Measurements from ENCODE around the gene NUDT8.

DNA sequence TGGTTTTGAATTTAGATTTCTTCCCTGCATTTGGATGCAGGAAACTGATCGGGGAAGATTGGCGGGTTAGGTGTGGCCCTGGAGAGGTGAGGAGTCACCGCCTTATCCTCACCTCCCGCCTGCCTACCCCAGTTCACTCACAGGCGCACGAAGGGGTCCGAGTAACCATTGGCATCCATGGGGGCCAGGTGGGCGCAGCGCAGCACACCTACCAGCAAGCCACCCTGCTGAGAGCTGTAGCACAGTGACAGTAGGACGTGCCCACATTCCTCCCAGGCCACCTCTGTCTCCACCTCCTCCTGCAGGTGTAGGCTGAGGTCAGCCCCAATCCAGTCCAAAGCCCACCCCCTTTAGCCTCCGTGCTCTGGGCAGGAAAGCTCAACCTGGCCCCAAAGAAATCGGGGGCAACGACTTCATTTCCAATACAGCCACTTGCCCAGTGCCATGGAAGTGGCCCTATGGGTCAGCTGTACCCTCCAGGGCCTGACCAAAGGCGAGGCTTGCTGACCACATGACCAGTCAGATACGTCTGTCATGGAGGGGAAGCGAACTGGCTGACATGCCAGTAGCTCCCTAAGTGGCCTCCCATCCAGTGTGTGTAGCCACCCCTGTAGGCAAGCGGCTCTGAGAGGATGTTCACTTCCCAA is 16.3 kb downstream of the NUDT8 start:
- TF ChIP-seq, protein P1, sequence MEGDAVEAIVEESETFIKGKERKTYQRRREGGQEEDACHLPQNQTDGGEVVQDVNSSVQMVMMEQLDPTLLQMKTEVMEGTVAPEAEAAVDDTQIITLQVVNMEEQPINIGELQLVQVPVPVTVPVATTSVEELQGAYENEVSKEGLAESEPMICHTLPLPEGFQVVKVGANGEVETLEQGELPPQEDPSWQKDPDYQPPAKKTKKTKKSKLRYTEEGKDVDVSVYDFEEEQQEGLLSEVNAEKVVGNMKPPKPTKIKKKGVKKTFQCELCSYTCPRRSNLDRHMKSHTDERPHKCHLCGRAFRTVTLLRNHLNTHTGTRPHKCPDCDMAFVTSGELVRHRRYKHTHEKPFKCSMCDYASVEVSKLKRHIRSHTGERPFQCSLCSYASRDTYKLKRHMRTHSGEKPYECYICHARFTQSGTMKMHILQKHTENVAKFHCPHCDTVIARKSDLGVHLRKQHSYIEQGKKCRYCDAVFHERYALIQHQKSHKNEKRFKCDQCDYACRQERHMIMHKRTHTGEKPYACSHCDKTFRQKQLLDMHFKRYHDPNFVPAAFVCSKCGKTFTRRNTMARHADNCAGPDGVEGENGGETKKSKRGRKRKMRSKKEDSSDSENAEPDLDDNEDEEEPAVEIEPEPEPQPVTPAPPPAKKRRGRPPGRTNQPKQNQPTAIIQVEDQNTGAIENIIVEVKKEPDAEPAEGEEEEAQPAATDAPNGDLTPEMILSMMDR (IDR thresholded peaks at IDR 0.05), result no peak
- no peak for TF ChIP-seq POLR2A (IDR thresholded peaks at IDR 0.05)
